ENCODE measurements around the gene AQP6. TPM values are rescaled to one million over a fixed set of nuclear protein-coding genes. Genes with fewer than 3 reads are reported as not detected.

AQP6 gene
- total and polyA plus RNA-seq, 2 donors (not counting 1 experiment from before 2014, with no cell fraction given) = 0.17 TPM; not detected in 1

DNA sequence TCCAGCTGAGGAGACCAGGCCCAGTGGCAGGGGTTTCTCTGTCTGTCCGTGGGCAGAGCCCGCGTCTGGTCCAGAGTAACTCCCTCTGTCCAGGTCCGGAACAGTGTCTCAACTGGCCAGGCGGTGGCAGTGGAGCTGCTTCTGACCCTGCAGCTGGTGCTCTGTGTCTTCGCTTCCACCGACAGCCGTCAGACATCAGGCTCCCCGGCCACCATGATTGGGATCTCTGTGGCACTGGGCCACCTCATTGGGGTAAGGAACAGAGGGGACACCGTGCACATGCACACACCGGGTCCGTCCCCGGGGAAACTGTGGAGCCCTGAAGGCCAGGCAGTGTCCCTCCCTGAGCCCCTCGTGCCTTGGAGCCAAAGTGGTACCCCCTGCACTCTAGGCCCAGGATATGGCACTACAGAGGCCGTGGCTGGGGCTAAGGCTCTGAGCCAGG lies 1.5 kb downstream of the AQP6 start:
- TF ChIP-seq EZH2 (IDR thresholded peaks at IDR 0.05; ENCODE audit: low read length, missing control alignments) = no peak
- TF ChIP-seq, protein P1, sequence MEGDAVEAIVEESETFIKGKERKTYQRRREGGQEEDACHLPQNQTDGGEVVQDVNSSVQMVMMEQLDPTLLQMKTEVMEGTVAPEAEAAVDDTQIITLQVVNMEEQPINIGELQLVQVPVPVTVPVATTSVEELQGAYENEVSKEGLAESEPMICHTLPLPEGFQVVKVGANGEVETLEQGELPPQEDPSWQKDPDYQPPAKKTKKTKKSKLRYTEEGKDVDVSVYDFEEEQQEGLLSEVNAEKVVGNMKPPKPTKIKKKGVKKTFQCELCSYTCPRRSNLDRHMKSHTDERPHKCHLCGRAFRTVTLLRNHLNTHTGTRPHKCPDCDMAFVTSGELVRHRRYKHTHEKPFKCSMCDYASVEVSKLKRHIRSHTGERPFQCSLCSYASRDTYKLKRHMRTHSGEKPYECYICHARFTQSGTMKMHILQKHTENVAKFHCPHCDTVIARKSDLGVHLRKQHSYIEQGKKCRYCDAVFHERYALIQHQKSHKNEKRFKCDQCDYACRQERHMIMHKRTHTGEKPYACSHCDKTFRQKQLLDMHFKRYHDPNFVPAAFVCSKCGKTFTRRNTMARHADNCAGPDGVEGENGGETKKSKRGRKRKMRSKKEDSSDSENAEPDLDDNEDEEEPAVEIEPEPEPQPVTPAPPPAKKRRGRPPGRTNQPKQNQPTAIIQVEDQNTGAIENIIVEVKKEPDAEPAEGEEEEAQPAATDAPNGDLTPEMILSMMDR (conservative IDR thresholded peaks at IDR 0.05 in 1 of 2, IDR thresholded peaks at IDR 0.05 in 1 of 2; ENCODE audit: low read depth in 1 of 2, low read length in 2 of 2) = peak; percentile 61 to 77
- DNase-seq (ENCODE audit: low read depth in 2 of 2) = peak; percentile 51 to 78
- H3K4me2 ChIP-seq (ENCODE audit: extremely low read depth, insufficient read depth, low read length) = peak overlapping the region; percentile 56
- H4K20me1 ChIP-seq (ENCODE audit: control insufficient read depth, extremely low read depth, insufficient read depth, low read length) = no peaks in the 10 kb centered on the region
- H3K4me3 ChIP-seq (replicated peaks in 1 of 4; ENCODE audit: control extremely low read depth in 1 of 4, insufficient read depth in 1 of 4, low read depth in 3 of 4, low read length in 4 of 4) = no peak overlapping the region
- no peaks in the 10 kb centered on the region for H3K9me3 ChIP-seq (ENCODE audit: control insufficient read depth, insufficient read depth, low read depth, low read length)
- H3K79me2 ChIP-seq (ENCODE audit: control insufficient read depth, insufficient read depth, low read length) = no peaks in the 10 kb centered on the region
- no peak overlapping the region for H3K27ac ChIP-seq (ENCODE audit: insufficient read depth, low read length)
- H3K36me3 ChIP-seq (ENCODE audit: control insufficient read depth, insufficient read depth, low read length) = no peaks in the 10 kb centered on the region
- H2AFZ ChIP-seq (ENCODE audit: low read length) = no peak overlapping the region
- peaks cover 22% of the 10 kb centered on the region for H3K27me3 ChIP-seq (ENCODE audit: control insufficient read depth, insufficient read depth, low read length)
- no peak overlapping the region for H3K9ac ChIP-seq (ENCODE audit: insufficient read depth, low read length)
- H3K4me1 ChIP-seq (ENCODE audit: control insufficient read depth, extremely low read depth, insufficient read depth, low read length) = no peaks in the 10 kb centered on the region

DNA sequence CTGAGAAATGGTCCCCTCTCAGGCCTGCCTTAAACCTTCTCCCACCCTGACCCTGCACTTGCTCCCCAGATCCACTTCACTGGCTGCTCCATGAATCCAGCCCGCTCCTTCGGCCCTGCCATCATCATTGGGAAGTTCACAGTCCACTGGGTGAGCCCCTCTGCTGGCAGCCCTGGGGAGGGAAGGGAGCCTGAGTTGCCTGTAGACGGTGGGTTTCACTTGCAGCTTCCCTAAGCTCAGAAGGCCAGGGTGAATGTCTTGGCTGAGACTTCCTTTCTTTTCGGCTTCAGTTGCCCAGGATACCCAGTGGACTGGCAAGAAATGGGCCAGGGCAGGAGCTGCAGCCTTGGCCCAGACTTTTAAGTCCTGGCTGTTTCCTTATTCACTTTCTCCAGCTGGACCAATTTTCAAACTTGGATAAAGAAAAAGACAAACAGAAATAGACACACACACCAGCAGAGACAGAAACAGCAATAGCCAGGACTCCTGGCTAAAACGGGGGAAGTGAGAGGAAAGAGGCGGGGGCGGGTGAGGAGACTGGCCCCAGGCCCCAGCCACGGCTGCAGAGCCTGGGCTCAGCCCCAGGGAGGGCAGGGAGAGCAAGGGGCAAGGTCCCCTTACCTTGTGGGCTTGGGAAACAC lies 2.0 kb downstream of the AQP6 start:
- TF ChIP-seq, protein P1 (conservative IDR thresholded peaks at IDR 0.05 in 1 of 2, IDR thresholded peaks at IDR 0.05 in 1 of 2; ENCODE audit: low read depth in 1 of 2, low read length in 2 of 2) = no peak
- TF ChIP-seq EZH2 (IDR thresholded peaks at IDR 0.05; ENCODE audit: low read length, missing control alignments) = no peak
- H3K4me3 ChIP-seq (replicated peaks in 1 of 4; ENCODE audit: control extremely low read depth in 1 of 4, insufficient read depth in 1 of 4, low read depth in 3 of 4, low read length in 4 of 4) = no peak overlapping the region
- no peaks in the 10 kb centered on the region for H3K4me1 ChIP-seq (ENCODE audit: control insufficient read depth, extremely low read depth, insufficient read depth, low read length)
- H3K9ac ChIP-seq (ENCODE audit: insufficient read depth, low read length) = no peak overlapping the region
- H3K27me3 ChIP-seq (ENCODE audit: control insufficient read depth, insufficient read depth, low read length) = peaks cover 17% of the 10 kb centered on the region
- no peak overlapping the region for H3K27ac ChIP-seq (ENCODE audit: insufficient read depth, low read length)
- H2AFZ ChIP-seq (ENCODE audit: low read length) = peak overlapping the region; percentile 16
- H3K79me2 ChIP-seq (ENCODE audit: control insufficient read depth, insufficient read depth, low read length) = no peaks in the 10 kb centered on the region
- no peak for DNase-seq (ENCODE audit: low read depth in 2 of 2)
- H3K4me2 ChIP-seq (ENCODE audit: extremely low read depth, insufficient read depth, low read length) = peak overlapping the region; percentile 35
- H3K36me3 ChIP-seq (ENCODE audit: control insufficient read depth, insufficient read depth, low read length) = no peaks in the 10 kb centered on the region
- H4K20me1 ChIP-seq (ENCODE audit: control insufficient read depth, extremely low read depth, insufficient read depth, low read length) = no peaks in the 10 kb centered on the region
- no peaks in the 10 kb centered on the region for H3K9me3 ChIP-seq (ENCODE audit: control insufficient read depth, insufficient read depth, low read depth, low read length)

DNA sequence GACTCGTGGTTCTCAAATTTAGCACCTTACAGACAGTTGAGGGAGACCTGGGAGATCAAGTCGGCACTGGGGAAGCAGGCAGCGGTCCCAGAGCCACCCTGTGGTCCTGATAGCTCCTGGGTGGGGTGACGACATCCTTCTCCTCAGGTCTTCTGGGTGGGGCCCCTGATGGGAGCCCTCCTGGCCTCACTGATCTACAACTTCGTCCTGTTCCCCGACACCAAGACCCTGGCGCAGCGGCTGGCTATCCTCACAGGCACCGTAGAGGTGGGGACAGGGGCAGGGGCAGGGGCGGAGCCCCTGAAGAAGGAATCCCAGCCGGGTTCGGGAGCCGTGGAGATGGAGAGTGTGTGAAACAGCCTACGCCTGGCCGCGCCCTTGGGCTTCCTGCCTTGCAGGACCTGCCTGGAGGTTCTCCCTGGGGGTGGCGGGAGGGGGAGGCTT lies 2.6 kb downstream of the AQP6 start:
- H3K4me3 ChIP-seq (replicated peaks in 1 of 4; ENCODE audit: control extremely low read depth in 1 of 4, insufficient read depth in 1 of 4, low read depth in 3 of 4, low read length in 4 of 4) = no peak overlapping the region
- H3K27me3 ChIP-seq (ENCODE audit: control insufficient read depth, insufficient read depth, low read length) = peaks cover 14% of the 10 kb centered on the region
- TF ChIP-seq EZH2 (IDR thresholded peaks at IDR 0.05; ENCODE audit: low read length, missing control alignments) = no peak
- TF ChIP-seq, protein P1 (conservative IDR thresholded peaks at IDR 0.05 in 1 of 2, IDR thresholded peaks at IDR 0.05 in 1 of 2; ENCODE audit: low read depth in 1 of 2, low read length in 2 of 2) = no peak
- no peaks in the 10 kb centered on the region for H3K79me2 ChIP-seq (ENCODE audit: control insufficient read depth, insufficient read depth, low read length)
- H2AFZ ChIP-seq (ENCODE audit: low read length) = no peak overlapping the region
- no peak for DNase-seq (ENCODE audit: low read depth in 2 of 2)
- no peaks in the 10 kb centered on the region for H4K20me1 ChIP-seq (ENCODE audit: control insufficient read depth, extremely low read depth, insufficient read depth, low read length)
- no peak overlapping the region for H3K27ac ChIP-seq (ENCODE audit: insufficient read depth, low read length)
- no peaks in the 10 kb centered on the region for H3K4me1 ChIP-seq (ENCODE audit: control insufficient read depth, extremely low read depth, insufficient read depth, low read length)
- no peak overlapping the region for H3K9ac ChIP-seq (ENCODE audit: insufficient read depth, low read length)
- H3K9me3 ChIP-seq (ENCODE audit: control insufficient read depth, insufficient read depth, low read depth, low read length) = no peaks in the 10 kb centered on the region
- H3K4me2 ChIP-seq (ENCODE audit: extremely low read depth, insufficient read depth, low read length) = peak overlapping the region; percentile 35
- H3K36me3 ChIP-seq (ENCODE audit: control insufficient read depth, insufficient read depth, low read length) = no peaks in the 10 kb centered on the region

Data from fibroblast of lung (primary cell).